Liver (tissue), 9 donors: ENCODE results near the gene CRBN. TPM values are rescaled to one million over a fixed set of nuclear protein-coding genes. Genes with fewer than 3 reads are reported as not detected.

Experiments used
- DNase-seq: peaks from one replicate; pipeline ENCODE4 v3.0.0-alpha.2; 2017; ENCODE audit warnings: low spot score
- H3K27ac ChIP-seq, 2 donors: one replicate each; pipeline ENCODE4 v1.7.0; 2013; ENCODE audit warnings: inconsistent platforms in 2 of 2, low read length in 2 of 2, control low read depth in 1 of 2, low read depth in 1 of 2, mild to moderate bottlenecking in 1 of 2
- H3K27me3 ChIP-seq, 4 donors: one replicate each; pipeline versions ENCODE4 v1.6.1 to v1.7.0; 2013; ENCODE audit warnings: low read length in 3 of 4, inconsistent platforms in 1 of 4, mild to moderate bottlenecking in 1 of 4, moderate library complexity in 1 of 4; ENCODE audit not compliant: control insufficient read depth in 4 of 4, insufficient read depth in 4 of 4
- H3K36me3 ChIP-seq, 4 donors: one replicate each; pipeline versions ENCODE4 v1.6.1 to v1.7.0; 2013; ENCODE audit warnings: low read length in 3 of 4, mild to moderate bottlenecking in 3 of 4, low read depth in 1 of 4, moderate library complexity in 1 of 4; ENCODE audit not compliant: control insufficient read depth in 4 of 4, insufficient read depth in 3 of 4
- H3K4me1 ChIP-seq, 4 donors: one replicate each; pipeline versions ENCODE4 v1.6.1 to v1.7.0; 2013; ENCODE audit warnings: low read length in 3 of 4, mild to moderate bottlenecking in 3 of 4, moderate library complexity in 1 of 4; ENCODE audit not compliant: control insufficient read depth in 4 of 4, insufficient read depth in 4 of 4
- H3K4me3 ChIP-seq, 3 donors: one replicate each; pipeline versions ENCODE4 v1.6.1 to v1.7.0; 2013; ENCODE audit warnings: low read length in 3 of 3, control low read depth in 1 of 3, low read depth in 1 of 3, mild to moderate bottlenecking in 1 of 3
- H3K9ac ChIP-seq, 2 donors: one replicate each; pipeline ENCODE4 v1.7.0; 2013; ENCODE audit warnings: low read length in 2 of 2, mild to moderate bottlenecking in 2 of 2, moderate library complexity in 2 of 2, control low read depth in 1 of 2, low read depth in 1 of 2
- H3K9me3 ChIP-seq, 4 donors: one replicate each; pipeline versions ENCODE4 v1.6.1 to v1.7.0; 2013; ENCODE audit warnings: low read length in 3 of 4; ENCODE audit not compliant: control insufficient read depth in 4 of 4
- EGR1 ChIP-seq, 2 donors: IDR thresholded peaks; 2 replicates each; pipeline ENCODE4 v1.6.1; 2016 to 2018; ENCODE audit warnings: antibody characterized with exemption in 2 of 2, low read depth in 2 of 2
- FOXA1 ChIP-seq: IDR thresholded peaks from 2 replicates; pipeline ENCODE4 v1.6.1; 2016; ENCODE audit warnings: antibody characterized with exemption
- FOXA2 ChIP-seq: IDR thresholded peaks from 2 replicates; pipeline ENCODE4 v1.6.1; 2016; ENCODE audit warnings: antibody characterized with exemption
- GABPA ChIP-seq, 2 donors: IDR thresholded peaks in 1 of 2; conservative IDR thresholded peaks in 1 of 2; 2 replicates each; pipeline ENCODE4 v1.6.1; 2016; ENCODE audit warnings: antibody characterized with exemption in 2 of 2, mild to moderate bottlenecking in 1 of 2, moderate library complexity in 1 of 2
- HNF4A ChIP-seq, 2 donors: conservative IDR thresholded peaks; 2 replicates each; pipeline ENCODE4 v1.6.1; 2016; ENCODE audit warnings: antibody characterized with exemption in 2 of 2, mild to moderate bottlenecking in 2 of 2
- HNF4G ChIP-seq: IDR thresholded peaks from 2 replicates; pipeline ENCODE4 v1.6.1; 2016; ENCODE audit warnings: antibody characterized with exemption
- JUND ChIP-seq, 2 donors: IDR thresholded peaks; 2 replicates each; pipeline ENCODE4 v1.6.1; 2016; ENCODE audit warnings: antibody characterized with exemption in 2 of 2
- NR2F2 ChIP-seq: IDR thresholded peaks from 2 replicates; pipeline ENCODE4 v1.6.1; 2016; ENCODE audit warnings: antibody characterized with exemption
- RAD21 ChIP-seq, 2 donors: IDR thresholded peaks; 2 replicates each; pipeline ENCODE4 v1.6.1; 2016; ENCODE audit warnings: antibody characterized with exemption in 2 of 2, mild to moderate bottlenecking in 2 of 2
- RXRA ChIP-seq, 2 donors: IDR thresholded peaks; 2 replicates each; pipeline ENCODE4 v1.6.1; 2017 to 2018; ENCODE audit warnings: antibody characterized with exemption in 2 of 2, mild to moderate bottlenecking in 1 of 2
- SP1 ChIP-seq: IDR thresholded peaks from 2 replicates; pipeline ENCODE4 v1.6.1; 2018; ENCODE audit warnings: antibody characterized with exemption, mild to moderate bottlenecking
- TAF1 ChIP-seq: conservative IDR thresholded peaks from 2 replicates; pipeline ENCODE4 v1.6.1; 2016; ENCODE audit warnings: antibody characterized with exemption, mild to moderate bottlenecking
- WGBS: extraction: QIAGEN DNeasy Blood & Tissue Kit; methylation state at CpG from one replicate; pipeline ENCODE4 v1.1.7; 2013; 5-methylcytosine and 5-hydroxymethylcytosine counted together
- polyA plus RNA-seq, 2 donors: library from polyadenylated mRNA; stranded (reverse) in 1 of 2; unstranded in 1 of 2; fragments of 200-250 nt in 1 of 2; fragments of >200 nt in 1 of 2; fragmentation: Nextera tagmentation in 1 of 2; extraction: Ambion mirVana in 1 of 2; gene quantifications; one replicate each; pipeline versions ENCODE4 v1.2.1 to v1.2.3, GENCODE V29; 2013 to 2015
- total RNA-seq, 2 donors: library from RNA; depleted of rRNA; stranded (reverse); fragments of >200 nt; gene quantifications; one replicate each; pipeline ENCODE4 v1.2.3, GENCODE V29; 2014
- TF ChIP-seq, protein P1 (sequence below): IDR thresholded peaks from 2 replicates; pipeline ENCODE4 v1.6.1; 2016; ENCODE audit warnings: antibody characterized with exemption
- TF ChIP-seq, protein P2 (sequence below): IDR thresholded peaks from 2 replicates; pipeline ENCODE4 v1.6.1; 2016; ENCODE audit warnings: antibody characterized with exemption, mild to moderate bottlenecking
- TF ChIP-seq, protein P3 (sequence below): fragments of 150-350 bp; IDR thresholded peaks from 2 replicates; pipeline ENCODE4 v1.5.1; 2017; ENCODE audit warnings: improper control_type of control experiment, low read depth, low read length; ENCODE audit not compliant: missing input control
- TF ChIP-seq, protein P4 (sequence below): IDR thresholded peaks from 2 replicates; pipeline ENCODE4 v1.6.1; 2016; ENCODE audit warnings: antibody characterized with exemption
- donor health status: healthy.
- donor health status: healthy.
- donor health status: healthy.
- donor health status: healthy.
- donor health status: healthy.

The CRBN gene
- total and polyA plus RNA-seq, 4 donors, result 14.0 to 57.6 (median 29.4) TPM

DNA sequence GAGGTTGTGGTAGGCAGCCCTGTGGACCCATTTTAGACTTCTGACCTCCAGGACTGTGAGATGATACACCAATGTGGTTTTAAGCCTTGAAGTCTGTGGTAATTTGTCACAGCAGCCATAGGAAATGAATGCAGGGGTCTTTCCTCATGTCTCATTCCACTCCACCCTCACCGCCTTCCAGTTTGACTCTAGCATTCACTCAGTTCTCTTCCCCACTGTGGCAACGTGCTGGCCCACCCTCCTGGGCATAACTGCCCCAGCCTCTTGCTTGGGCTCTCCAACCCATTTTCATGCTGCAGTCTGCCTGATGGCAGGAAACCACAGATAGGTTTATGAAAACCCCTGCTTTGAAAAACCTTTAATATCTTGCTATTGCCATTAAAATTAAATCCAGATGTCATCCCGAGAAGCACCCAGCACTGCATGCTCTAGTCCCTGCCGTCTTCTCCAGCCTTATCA lies 60.1 kb downstream of the CRBN start:
- H3K9me3 ChIP-seq, result no peaks in the 10 kb centered on the region
- H3K4me1 ChIP-seq, result no peaks in the 10 kb centered on the region
- H3K27ac ChIP-seq, result no peak overlapping the region
- no peak overlapping the region for H3K4me3 ChIP-seq
- H3K36me3 ChIP-seq, result no peaks in the 10 kb centered on the region
- no peaks in the 10 kb centered on the region for H3K27me3 ChIP-seq
- WGBS, result 76% methylated on average over 4 of the region's 4 CpGs
- no peak overlapping the region for H3K9ac ChIP-seq
- DNase-seq, result no peak
- TF ChIP-seq JUND (IDR thresholded peaks at IDR 0.05) (no peak), HNF4A (conservative IDR thresholded peaks at IDR 0.05) (no peak), NR2F2 (no peak), EGR1 (IDR thresholded peaks at IDR 0.05; ENCODE audit: low read depth in 2 of 2) (no peak), RAD21 (IDR thresholded peaks at IDR 0.05) (no peak), SP1 (no peak), GABPA (IDR thresholded peaks at IDR 0.05 in 1 of 2, conservative IDR thresholded peaks at IDR 0.05 in 1 of 2) (no peak), HNF4G (no peak), FOXA1 (no peak)
- TF ChIP-seq, protein P1, sequence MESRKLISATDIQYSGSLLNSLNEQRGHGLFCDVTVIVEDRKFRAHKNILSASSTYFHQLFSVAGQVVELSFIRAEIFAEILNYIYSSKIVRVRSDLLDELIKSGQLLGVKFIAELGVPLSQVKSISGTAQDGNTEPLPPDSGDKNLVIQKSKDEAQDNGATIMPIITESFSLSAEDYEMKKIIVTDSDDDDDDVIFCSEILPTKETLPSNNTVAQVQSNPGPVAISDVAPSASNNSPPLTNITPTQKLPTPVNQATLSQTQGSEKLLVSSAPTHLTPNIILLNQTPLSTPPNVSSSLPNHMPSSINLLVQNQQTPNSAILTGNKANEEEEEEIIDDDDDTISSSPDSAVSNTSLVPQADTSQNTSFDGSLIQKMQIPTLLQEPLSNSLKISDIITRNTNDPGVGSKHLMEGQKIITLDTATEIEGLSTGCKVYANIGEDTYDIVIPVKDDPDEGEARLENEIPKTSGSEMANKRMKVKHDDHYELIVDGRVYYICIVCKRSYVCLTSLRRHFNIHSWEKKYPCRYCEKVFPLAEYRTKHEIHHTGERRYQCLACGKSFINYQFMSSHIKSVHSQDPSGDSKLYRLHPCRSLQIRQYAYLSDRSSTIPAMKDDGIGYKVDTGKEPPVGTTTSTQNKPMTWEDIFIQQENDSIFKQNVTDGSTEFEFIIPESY, result no peak
- TF ChIP-seq, protein P2, sequence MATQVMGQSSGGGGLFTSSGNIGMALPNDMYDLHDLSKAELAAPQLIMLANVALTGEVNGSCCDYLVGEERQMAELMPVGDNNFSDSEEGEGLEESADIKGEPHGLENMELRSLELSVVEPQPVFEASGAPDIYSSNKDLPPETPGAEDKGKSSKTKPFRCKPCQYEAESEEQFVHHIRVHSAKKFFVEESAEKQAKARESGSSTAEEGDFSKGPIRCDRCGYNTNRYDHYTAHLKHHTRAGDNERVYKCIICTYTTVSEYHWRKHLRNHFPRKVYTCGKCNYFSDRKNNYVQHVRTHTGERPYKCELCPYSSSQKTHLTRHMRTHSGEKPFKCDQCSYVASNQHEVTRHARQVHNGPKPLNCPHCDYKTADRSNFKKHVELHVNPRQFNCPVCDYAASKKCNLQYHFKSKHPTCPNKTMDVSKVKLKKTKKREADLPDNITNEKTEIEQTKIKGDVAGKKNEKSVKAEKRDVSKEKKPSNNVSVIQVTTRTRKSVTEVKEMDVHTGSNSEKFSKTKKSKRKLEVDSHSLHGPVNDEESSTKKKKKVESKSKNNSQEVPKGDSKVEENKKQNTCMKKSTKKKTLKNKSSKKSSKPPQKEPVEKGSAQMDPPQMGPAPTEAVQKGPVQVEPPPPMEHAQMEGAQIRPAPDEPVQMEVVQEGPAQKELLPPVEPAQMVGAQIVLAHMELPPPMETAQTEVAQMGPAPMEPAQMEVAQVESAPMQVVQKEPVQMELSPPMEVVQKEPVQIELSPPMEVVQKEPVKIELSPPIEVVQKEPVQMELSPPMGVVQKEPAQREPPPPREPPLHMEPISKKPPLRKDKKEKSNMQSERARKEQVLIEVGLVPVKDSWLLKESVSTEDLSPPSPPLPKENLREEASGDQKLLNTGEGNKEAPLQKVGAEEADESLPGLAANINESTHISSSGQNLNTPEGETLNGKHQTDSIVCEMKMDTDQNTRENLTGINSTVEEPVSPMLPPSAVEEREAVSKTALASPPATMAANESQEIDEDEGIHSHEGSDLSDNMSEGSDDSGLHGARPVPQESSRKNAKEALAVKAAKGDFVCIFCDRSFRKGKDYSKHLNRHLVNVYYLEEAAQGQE, result no peak

DNA sequence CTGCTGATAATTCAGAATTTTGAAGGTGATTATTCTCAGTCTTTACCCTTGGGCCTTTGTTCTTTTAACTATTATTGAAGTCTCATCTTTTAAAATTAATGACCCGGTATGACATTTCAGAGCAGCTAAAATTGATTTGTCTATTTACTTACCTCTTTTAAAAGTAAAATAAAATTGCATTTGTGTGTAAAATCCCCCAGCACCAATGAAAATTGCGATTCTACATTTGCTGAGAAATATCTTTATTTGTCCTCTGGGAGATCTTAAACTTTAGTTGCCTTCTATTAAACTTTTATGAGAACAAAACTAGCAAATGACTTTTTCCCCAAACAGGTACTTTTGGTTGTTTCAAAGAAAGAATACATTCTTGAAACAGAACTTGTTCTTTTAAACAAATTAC lies 61.8 kb downstream of the CRBN start:
- Histone ChIP-seq H3K27me3 (peaks cover 0 to 3% (median 0%) of the 10 kb centered on the region in 4 donors), H3K27ac (no peak overlapping the region), H3K9ac (no peak overlapping the region), H3K9me3 (no peaks in the 10 kb centered on the region), H3K4me1 (no peaks in the 10 kb centered on the region), H3K4me3 (no peak overlapping the region), H3K36me3 (no peaks in the 10 kb centered on the region)
- no peak for TF ChIP-seq RXRA (IDR thresholded peaks at IDR 0.05)
- no peak for TF ChIP-seq TAF1
- TF ChIP-seq FOXA1, result no peak
- no peak for TF ChIP-seq FOXA2
- no peak for TF ChIP-seq HNF4A (conservative IDR thresholded peaks at IDR 0.05)
- TF ChIP-seq HNF4G, result no peak
- no peak for TF ChIP-seq SP1
- TF ChIP-seq, protein P3, sequence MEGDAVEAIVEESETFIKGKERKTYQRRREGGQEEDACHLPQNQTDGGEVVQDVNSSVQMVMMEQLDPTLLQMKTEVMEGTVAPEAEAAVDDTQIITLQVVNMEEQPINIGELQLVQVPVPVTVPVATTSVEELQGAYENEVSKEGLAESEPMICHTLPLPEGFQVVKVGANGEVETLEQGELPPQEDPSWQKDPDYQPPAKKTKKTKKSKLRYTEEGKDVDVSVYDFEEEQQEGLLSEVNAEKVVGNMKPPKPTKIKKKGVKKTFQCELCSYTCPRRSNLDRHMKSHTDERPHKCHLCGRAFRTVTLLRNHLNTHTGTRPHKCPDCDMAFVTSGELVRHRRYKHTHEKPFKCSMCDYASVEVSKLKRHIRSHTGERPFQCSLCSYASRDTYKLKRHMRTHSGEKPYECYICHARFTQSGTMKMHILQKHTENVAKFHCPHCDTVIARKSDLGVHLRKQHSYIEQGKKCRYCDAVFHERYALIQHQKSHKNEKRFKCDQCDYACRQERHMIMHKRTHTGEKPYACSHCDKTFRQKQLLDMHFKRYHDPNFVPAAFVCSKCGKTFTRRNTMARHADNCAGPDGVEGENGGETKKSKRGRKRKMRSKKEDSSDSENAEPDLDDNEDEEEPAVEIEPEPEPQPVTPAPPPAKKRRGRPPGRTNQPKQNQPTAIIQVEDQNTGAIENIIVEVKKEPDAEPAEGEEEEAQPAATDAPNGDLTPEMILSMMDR, result no peak
- no peak for TF ChIP-seq EGR1 (IDR thresholded peaks at IDR 0.05; ENCODE audit: low read depth in 2 of 2)
- TF ChIP-seq, protein P1, result no peak
- no peak for TF ChIP-seq GABPA (IDR thresholded peaks at IDR 0.05 in 1 of 2, conservative IDR thresholded peaks at IDR 0.05 in 1 of 2)
- TF ChIP-seq, protein P4, sequence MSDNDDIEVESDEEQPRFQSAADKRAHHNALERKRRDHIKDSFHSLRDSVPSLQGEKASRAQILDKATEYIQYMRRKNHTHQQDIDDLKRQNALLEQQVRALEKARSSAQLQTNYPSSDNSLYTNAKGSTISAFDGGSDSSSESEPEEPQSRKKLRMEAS, result no peak
- TF ChIP-seq, protein P2, result no peak
- no peak for DNase-seq
- WGBS, result 79% methylated on average over 2 of the region's 2 CpGs
